Measurements from ENCODE around the gene MGAT1. TPM values are rescaled to one million over a fixed set of nuclear protein-coding genes. Genes with fewer than 3 reads are reported as not detected.

Gene MGAT1
- total RNA-seq, result 100 to 1,000 TPM; 182 to 270 (median 252) TPM
- polyA plus RNA-seq, result 100 to 1,000 TPM in 1 of 3 donors, 10 to 100 TPM in 2; 61.2 to 164 (median 74.9) TPM
- long read RNA-seq, donor 1, transcript MGAT1-203 (3 exons, 3,077 nt), result minor isoform, 7 of 40 reads
- long read RNA-seq, donor 1, transcript MGAT1-201 (2 exons, 2,761 nt), result major isoform, 17 of 40 reads
- long read RNA-seq, donor 1, transcript MGAT1-204 (2 exons, 1,919 nt), result minor isoform, 12 of 40 reads
- long read RNA-seq, donor 1, partial matches to known transcripts, result 0 of 40 reads
- long read RNA-seq, donor 1, other reads (novel, unspliced or antisense), result 0 of 40 reads
- long read RNA-seq, donor 2, transcript MGAT1-201 (2 exons, 2,761 nt), result major isoform, 17 of 41 reads
- long read RNA-seq, donor 2, transcript MGAT1-204 (2 exons, 1,919 nt), result minor isoform, 13 of 41 reads
- long read RNA-seq, donor 2, partial matches to known transcripts, result 0 of 41 reads
- long read RNA-seq, donor 2, other reads (novel, unspliced or antisense), result 0 of 41 reads

DNA sequence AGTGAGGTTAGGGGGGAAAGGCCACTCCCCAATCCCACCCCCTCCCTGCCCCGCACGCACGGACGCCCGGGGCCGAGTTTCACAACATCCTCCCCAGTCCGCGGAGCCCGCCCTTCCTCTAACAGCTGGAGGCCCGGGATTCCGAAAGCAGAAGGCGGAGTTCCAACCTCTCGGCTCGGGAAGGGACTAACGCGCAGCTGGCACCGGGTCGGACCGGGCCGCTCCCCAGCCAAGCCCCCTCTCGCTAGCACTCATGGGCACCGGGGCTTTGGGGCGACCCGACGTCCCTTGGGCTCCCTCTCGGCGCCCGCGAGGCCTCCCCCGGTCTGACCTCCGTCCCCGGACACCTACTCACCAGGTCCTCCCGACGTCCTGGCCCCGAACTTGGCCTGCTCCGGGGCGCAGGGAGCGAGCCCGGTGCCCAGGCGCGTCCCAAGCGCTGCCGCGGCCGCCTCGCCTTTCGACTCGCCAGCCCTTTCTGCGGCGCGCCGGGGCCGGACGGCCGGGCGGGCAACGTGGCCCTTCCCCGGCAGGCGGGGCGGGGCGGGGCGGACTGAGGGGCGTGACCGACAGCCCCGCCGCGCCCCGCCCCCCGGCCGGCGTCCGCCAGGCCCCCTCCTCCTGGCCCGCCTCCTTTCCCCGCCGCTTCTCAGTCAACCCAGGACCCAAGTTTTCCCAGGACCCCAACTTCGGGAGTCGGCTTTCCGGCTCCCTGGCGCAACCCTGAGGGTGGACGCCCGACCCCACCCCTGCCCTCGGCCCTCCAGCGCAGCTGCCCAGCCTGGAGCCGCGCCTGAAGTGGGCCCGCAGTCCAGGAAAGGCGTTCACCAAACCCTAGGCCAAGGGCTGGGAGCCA lies at the start of gene MGAT1:
MGAT1 (minus strand) TSS at position 482 of the 856 bp plus-strand sequence. CDS start 9,835 bp downstream, outside the sequence.
- H3K36me3 ChIP-seq, result peaks cover 0 to 47% (median 3%) of the 10 kb centered on the region in 6 donors
- peak; percentile 97 for DNase-seq
- 0 to 1% (median 1%) methylated on average over 16 to 87 of the region's 87 CpGs for WGBS, 5 donors
- H3K4me3 ChIP-seq, result peak within 1 kb of the TSS; percentile 58 to 98 (median 94)
- intact Hi-C loops (cut with DNase I; ENCODE audit: low total_unique reads), result no loop called here
- H3K27me3 ChIP-seq (replicated peaks in 1 of 7), result no peaks in the 10 kb centered on the region
- peaks cover 84 to 94% (median 89%) of the 10 kb centered on the region in 6 donors for H3K4me1 ChIP-seq
- H3K9me3 ChIP-seq, result no peaks in the 10 kb centered on the region
- H3K27ac ChIP-seq, result peak within 1 kb of the TSS; percentile 90 to 99 (median 99)
- TF ChIP-seq POLR2AphosphoS5 (IDR thresholded peaks at IDR 0.05), result peak; percentile 84 to 90 (median 89)
- TF ChIP-seq POLR2A (IDR thresholded peaks at IDR 0.05), result peak in 1 of 3 donors; percentile 9
- TF ChIP-seq CTCF (IDR thresholded peaks at IDR 0.05 in 8 of 11, conservative IDR thresholded peaks at IDR 0.05 in 3 of 11), result peak in 1 of 11 experiments; percentile 7

- 97 to 99% (median 98%) methylated on average over 10 of the region's 10 CpGs for WGBS, 5 donors
- no peak overlapping the region for H3K4me3 ChIP-seq
- intact Hi-C loops (cut with DNase I; ENCODE audit: low total_unique reads), result no loop called here
- H3K36me3 ChIP-seq, result peaks cover 16 to 83% (median 37%) of the 10 kb centered on the region in 6 donors
- H3K4me1 ChIP-seq, result no peaks in the 10 kb centered on the region
- H3K27ac ChIP-seq, result no peak overlapping the region
- TF ChIP-seq CTCF (IDR thresholded peaks at IDR 0.05 in 8 of 11, conservative IDR thresholded peaks at IDR 0.05 in 3 of 11) (no peak), POLR2A (IDR thresholded peaks at IDR 0.05) (no peak), POLR2AphosphoS5 (IDR thresholded peaks at IDR 0.05) (no peak)
- no peak for DNase-seq
- peaks cover 0 to 50% (median 30%) of the 10 kb centered on the region in 8 donors for H3K9me3 ChIP-seq
- H3K27me3 ChIP-seq (replicated peaks in 1 of 7), result no peaks in the 10 kb centered on the region
These were observed 48.0 kb upstream of the MGAT1 start for GRCh38 chr5:180850434-180851078.

DNA sequence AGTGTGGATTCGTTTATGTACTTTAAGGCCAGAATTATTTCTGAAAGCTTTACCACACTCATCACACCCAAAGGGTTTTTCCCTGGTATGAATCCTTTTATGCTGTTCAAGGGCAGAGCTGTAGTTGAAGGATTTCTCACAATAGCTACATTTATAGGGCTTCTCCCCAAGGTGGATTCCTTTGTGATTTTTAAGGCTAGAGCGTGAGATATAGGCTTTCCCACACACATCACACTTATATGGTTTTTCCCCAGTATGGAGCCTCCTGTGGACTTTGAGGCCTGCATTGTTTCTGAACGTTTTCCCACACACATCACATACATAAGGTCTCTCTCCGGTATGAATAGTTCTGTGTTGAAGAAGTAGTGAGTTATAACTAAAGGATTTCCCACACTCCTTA lies 47.2 kb upstream of the MGAT1 start:
- TF ChIP-seq CTCF (IDR thresholded peaks at IDR 0.05 in 8 of 11, conservative IDR thresholded peaks at IDR 0.05 in 3 of 11), result no peak
- no peak for TF ChIP-seq POLR2AphosphoS5 (IDR thresholded peaks at IDR 0.05)
- TF ChIP-seq POLR2A (IDR thresholded peaks at IDR 0.05), result no peak
- DNase-seq, result no peak
- WGBS, 5 donors, result 92 to 99% (median 95%) methylated on average over 4 of the region's 4 CpGs
- Histone ChIP-seq H3K36me3 (peaks cover 16 to 80% (median 33%) of the 10 kb centered on the region in 6 donors), H3K4me1 (no peaks in the 10 kb centered on the region), H3K9me3 (peaks cover 0 to 50% (median 30%) of the 10 kb centered on the region in 8 donors), H3K27me3 (replicated peaks in 1 of 7) (no peaks in the 10 kb centered on the region), H3K27ac (no peak overlapping the region), H3K4me3 (no peak overlapping the region)
- intact Hi-C loops (cut with DNase I; ENCODE audit: low total_unique reads), result no loop called here

Measured in spleen (tissue), 13 donors.